Measurements from ENCODE around the gene NHS.

NHS gene

DNA sequence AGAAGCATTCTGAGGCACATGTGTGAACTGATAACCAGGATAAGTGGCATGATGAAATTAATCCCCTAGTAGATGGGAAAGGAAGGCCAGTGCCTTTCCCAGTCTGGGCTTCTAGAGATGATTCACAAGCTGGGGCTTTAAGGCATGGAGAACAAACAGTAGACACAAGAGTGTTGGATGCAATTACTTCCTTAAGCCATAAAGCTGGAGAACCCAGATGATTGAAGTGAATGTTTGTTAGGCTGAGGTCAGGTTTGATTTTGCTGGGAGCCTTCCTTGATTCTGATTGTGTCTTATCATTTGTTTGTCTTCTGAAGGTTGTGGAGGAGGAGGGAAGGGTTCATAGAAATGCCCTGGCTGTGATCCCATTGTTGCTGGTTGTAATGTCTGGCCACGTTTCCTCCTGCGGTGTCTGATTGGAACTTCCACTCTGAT lies 125.2 kb downstream of the NHS start:
- TF ChIP-seq TAF1 (IDR thresholded peaks at IDR 0.05; ENCODE audit: borderline replicate concordance, insufficient read depth, low read length) = no peak
- no peak for TF ChIP-seq POLR2AphosphoS5 (IDR thresholded peaks at IDR 0.05; ENCODE audit: low read depth, low read length)
- no peak for TF ChIP-seq FOXP2 (optimal IDR thresholded peaks at IDR 0.05; ENCODE audit: borderline replicate concordance, extremely low read depth, extremely low read length, insufficient read depth)
- TF ChIP-seq, protein P1, sequence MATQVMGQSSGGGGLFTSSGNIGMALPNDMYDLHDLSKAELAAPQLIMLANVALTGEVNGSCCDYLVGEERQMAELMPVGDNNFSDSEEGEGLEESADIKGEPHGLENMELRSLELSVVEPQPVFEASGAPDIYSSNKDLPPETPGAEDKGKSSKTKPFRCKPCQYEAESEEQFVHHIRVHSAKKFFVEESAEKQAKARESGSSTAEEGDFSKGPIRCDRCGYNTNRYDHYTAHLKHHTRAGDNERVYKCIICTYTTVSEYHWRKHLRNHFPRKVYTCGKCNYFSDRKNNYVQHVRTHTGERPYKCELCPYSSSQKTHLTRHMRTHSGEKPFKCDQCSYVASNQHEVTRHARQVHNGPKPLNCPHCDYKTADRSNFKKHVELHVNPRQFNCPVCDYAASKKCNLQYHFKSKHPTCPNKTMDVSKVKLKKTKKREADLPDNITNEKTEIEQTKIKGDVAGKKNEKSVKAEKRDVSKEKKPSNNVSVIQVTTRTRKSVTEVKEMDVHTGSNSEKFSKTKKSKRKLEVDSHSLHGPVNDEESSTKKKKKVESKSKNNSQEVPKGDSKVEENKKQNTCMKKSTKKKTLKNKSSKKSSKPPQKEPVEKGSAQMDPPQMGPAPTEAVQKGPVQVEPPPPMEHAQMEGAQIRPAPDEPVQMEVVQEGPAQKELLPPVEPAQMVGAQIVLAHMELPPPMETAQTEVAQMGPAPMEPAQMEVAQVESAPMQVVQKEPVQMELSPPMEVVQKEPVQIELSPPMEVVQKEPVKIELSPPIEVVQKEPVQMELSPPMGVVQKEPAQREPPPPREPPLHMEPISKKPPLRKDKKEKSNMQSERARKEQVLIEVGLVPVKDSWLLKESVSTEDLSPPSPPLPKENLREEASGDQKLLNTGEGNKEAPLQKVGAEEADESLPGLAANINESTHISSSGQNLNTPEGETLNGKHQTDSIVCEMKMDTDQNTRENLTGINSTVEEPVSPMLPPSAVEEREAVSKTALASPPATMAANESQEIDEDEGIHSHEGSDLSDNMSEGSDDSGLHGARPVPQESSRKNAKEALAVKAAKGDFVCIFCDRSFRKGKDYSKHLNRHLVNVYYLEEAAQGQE (IDR thresholded peaks at IDR 0.05; ENCODE audit: insufficient read depth in 1 of 2, low read depth in 2 of 2, low read length in 2 of 2) = no peak
- no peak for TF ChIP-seq SIN3A (IDR thresholded peaks at IDR 0.05; ENCODE audit: borderline replicate concordance, insufficient read depth, low read length)

DNA sequence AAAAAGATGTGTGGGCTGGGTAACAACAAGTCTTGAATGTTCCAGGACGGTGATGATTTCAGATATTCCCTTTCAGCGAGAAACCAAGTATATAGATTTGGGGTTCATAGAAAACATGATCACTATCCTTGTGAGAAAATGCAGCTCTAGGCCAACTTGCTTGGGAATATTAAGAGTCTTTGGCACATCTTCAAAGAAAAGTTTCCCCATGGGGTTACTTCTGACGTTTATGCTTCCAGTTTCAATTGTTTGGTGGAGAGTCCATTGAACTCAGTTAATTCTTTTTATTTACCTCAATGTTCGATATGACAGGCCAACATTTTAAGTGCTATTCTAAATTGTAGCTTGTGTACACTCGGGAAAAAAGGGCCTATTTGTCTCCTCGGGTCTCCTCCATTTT lies 126.7 kb downstream of the NHS start:
- no peak for TF ChIP-seq TAF1 (IDR thresholded peaks at IDR 0.05; ENCODE audit: borderline replicate concordance, insufficient read depth, low read length)
- TF ChIP-seq SIN3A (IDR thresholded peaks at IDR 0.05; ENCODE audit: borderline replicate concordance, insufficient read depth, low read length) = no peak
- TF ChIP-seq POLR2AphosphoS5 (IDR thresholded peaks at IDR 0.05; ENCODE audit: low read depth, low read length) = no peak
- TF ChIP-seq, protein P1 (IDR thresholded peaks at IDR 0.05; ENCODE audit: insufficient read depth in 1 of 2, low read depth in 2 of 2, low read length in 2 of 2) = no peak
- no peak for TF ChIP-seq FOXP2 (optimal IDR thresholded peaks at IDR 0.05; ENCODE audit: borderline replicate concordance, extremely low read depth, extremely low read length, insufficient read depth)

DNA sequence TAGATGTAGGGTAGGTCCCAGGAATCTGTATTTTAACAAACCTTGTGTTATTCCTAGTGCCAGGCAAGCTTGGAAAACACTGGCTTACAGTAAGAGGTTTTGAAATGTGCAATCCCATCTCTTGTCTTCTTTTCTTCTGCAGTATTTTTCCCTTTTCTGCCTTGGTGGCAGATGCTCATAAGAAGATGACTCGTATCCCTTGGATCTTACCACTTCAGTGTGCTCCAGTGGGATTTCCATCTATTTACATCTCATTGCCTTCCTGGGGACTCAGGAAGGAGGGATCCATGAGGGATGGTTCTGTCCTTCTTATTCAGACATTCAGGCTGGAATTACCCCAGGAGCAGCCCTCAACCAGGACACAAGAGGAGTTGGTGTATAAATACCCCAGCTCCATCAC lies 136.6 kb downstream of the NHS start:
- TF ChIP-seq TAF1 (IDR thresholded peaks at IDR 0.05; ENCODE audit: borderline replicate concordance, insufficient read depth, low read length) = no peak
- TF ChIP-seq SIN3A (IDR thresholded peaks at IDR 0.05; ENCODE audit: borderline replicate concordance, insufficient read depth, low read length) = no peak
- TF ChIP-seq POLR2AphosphoS5 (IDR thresholded peaks at IDR 0.05; ENCODE audit: low read depth, low read length) = no peak
- TF ChIP-seq, protein P1 (IDR thresholded peaks at IDR 0.05; ENCODE audit: insufficient read depth in 1 of 2, low read depth in 2 of 2, low read length in 2 of 2) = no peak
- no peak for TF ChIP-seq FOXP2 (optimal IDR thresholded peaks at IDR 0.05; ENCODE audit: borderline replicate concordance, extremely low read depth, extremely low read length, insufficient read depth)

DNA sequence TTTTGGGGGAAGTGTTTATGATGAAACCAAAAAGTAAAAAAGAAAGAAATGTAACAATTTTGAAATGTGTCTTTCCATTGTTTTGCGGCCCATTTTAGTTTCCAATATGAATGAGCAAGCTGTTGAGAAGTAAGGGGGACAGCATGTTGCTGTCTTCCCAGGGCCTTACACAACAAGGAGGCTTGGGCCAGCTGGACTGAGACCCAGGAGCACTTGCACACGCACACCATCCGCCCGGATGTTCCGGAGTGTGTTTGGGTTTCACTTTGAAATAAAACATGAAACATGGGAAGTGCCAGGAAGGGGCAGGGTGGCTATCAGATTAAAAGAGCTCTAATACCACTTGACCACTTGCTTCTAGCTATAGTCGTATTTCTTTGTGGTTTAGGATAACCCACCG lies 144.4 kb downstream of the NHS start:
- no peak for TF ChIP-seq POLR2AphosphoS5 (IDR thresholded peaks at IDR 0.05; ENCODE audit: low read depth, low read length)
- TF ChIP-seq SIN3A (IDR thresholded peaks at IDR 0.05; ENCODE audit: borderline replicate concordance, insufficient read depth, low read length) = no peak
- TF ChIP-seq TAF1 (IDR thresholded peaks at IDR 0.05; ENCODE audit: borderline replicate concordance, insufficient read depth, low read length) = no peak
- TF ChIP-seq, protein P1 (IDR thresholded peaks at IDR 0.05; ENCODE audit: insufficient read depth in 1 of 2, low read depth in 2 of 2, low read length in 2 of 2) = no peak
- TF ChIP-seq FOXP2 (optimal IDR thresholded peaks at IDR 0.05; ENCODE audit: borderline replicate concordance, extremely low read depth, extremely low read length, insufficient read depth) = no peak

Measured in PFSK-1 (cell line).